MCF 10A (cell line): ENCODE measurements around the gene STRADB. TPM values are rescaled to one million over a fixed set of nuclear protein-coding genes. Genes with fewer than 3 reads are reported as not detected.

ENCODE experiments used
- BruUV-seq: library from RNA; stranded (reverse); fragments of 400-500 nt; replicated peaks from 2 replicates; lab custom pipeline; 2021; lab: Mats Ljungman, UMichigan
- CTCF ChIA-PET: fragments of 300-600 bp; sonication (Branson Sonifier 250); formaldehyde crosslinking; extraction: SDS; loops from one replicate; lab custom pipeline; 2021; ENCODE audit warnings: antibody characterized with exemption, inconsistent platforms; lab: Yijun Ruan, JAX
- POLR2A ChIA-PET: fragments of 300-600, 350-650 bp; sonication (Branson Sonifier 250); formaldehyde crosslinking; extraction: SDS; loops from one replicate; lab custom pipeline; 2020; ENCODE audit warnings: antibody characterized with exemption, inconsistent platforms; lab: Yijun Ruan, JAX
- DNase-seq: peaks from one replicate; pipeline ENCODE4 v3.0.0-alpha.2; 2018; ENCODE audit not compliant: unreplicated experiment
- H3K27ac Mint-ChIP-seq: one replicate; pipeline ENCODE4 v1.8.0; 2022; ENCODE audit warnings: mild to moderate bottlenecking, low read depth, mixed read lengths; ENCODE audit not compliant: unreplicated experiment
- H3K27me3 Mint-ChIP-seq: one replicate; pipeline ENCODE4 v1.8.0; 2022; ENCODE audit warnings: mixed read lengths; ENCODE audit not compliant: insufficient read depth, unreplicated experiment
- H3K36me3 Mint-ChIP-seq: one replicate; pipeline ENCODE4 v1.8.0; 2022; ENCODE audit warnings: mild to moderate bottlenecking, moderate library complexity, mixed read lengths; ENCODE audit not compliant: insufficient read depth, unreplicated experiment
- H3K4me1 Mint-ChIP-seq: one replicate; pipeline ENCODE4 v1.8.0; 2022; ENCODE audit warnings: mixed read lengths; ENCODE audit not compliant: insufficient read depth, unreplicated experiment
- H3K4me3 Mint-ChIP-seq: one replicate; pipeline ENCODE4 v1.8.0; 2022; ENCODE audit warnings: mild to moderate bottlenecking, moderate library complexity, mixed read lengths; ENCODE audit not compliant: unreplicated experiment
- H3K9me3 Mint-ChIP-seq: one replicate; pipeline ENCODE4 v1.8.0; 2022; ENCODE audit warnings: mixed read lengths; ENCODE audit not compliant: unreplicated experiment
- CTCF ChIP-seq: fragments of 200-600 bp; IDR thresholded peaks from one replicate; pipeline ENCODE4 v1.8.0; 2022; ENCODE audit warnings: antibody characterized with exemption, mild to moderate bottlenecking; ENCODE audit not compliant: unreplicated experiment
- intact Hi-C: fragments of 100-400 bp; cut with micrococcal nuclease; formaldehyde crosslinking; loops from 2 replicates; pipeline ENCODE4 v1.14.1; 2022
- total RNA-seq: library from RNA; stranded (reverse); gene quantifications from 2 replicates; pipeline ENCODE4 v1.2.3, GENCODE V29; 2022

The STRADB gene
- total RNA-seq, 1 experiment from 2014 or later, result 22.9 TPM

GRCh38 chr2:201452922-201453643 is 1.5 kb downstream of the STRADB start:
- no peak for TF ChIP-seq CTCF
- intact Hi-C loops, result no loop called here
- peaks cover 8% of the 10 kb centered on the region for H3K4me1 Mint-ChIP-seq
- peaks cover 14% of the 10 kb centered on the region for H3K36me3 Mint-ChIP-seq
- ChIA-PET CTCF (interaction anchor here (0.6 to 1.0 kb wide), 2 partner anchors 19 to 220 kb away, joined by 3 to 4 read pairs; no protein-coding TSS in a partner anchor), POLR2A (interaction anchor here (0.6 to 4.6 kb wide), 12 partner anchors 9 to 327 kb away, joined by 3 to 27 read pairs (median 12); partner anchors contain the start of genes ALS2, CASP8 and TMEM237)
- H3K27me3 Mint-ChIP-seq, result no peaks in the 10 kb centered on the region
- no peak overlapping the region for H3K27ac Mint-ChIP-seq
- H3K9me3 Mint-ChIP-seq, result no peaks in the 10 kb centered on the region
- DNase-seq, result no peak
- peak overlapping the region; percentile 96 for H3K4me3 Mint-ChIP-seq
- TSS peak; percentile 46 for BruUV-seq

- no peak for TF ChIP-seq CTCF
- intact Hi-C loops, result no loop called here
- CTCF ChIA-PET, result no interaction called here
- H3K9me3 Mint-ChIP-seq, result peaks cover 15% of the 10 kb centered on the region
- H3K4me3 Mint-ChIP-seq, result no peak overlapping the region
- POLR2A ChIA-PET, result no interaction called here
- DNase-seq, result no peak
- no peak overlapping the region for H3K27ac Mint-ChIP-seq
- H3K27me3 Mint-ChIP-seq, result no peaks in the 10 kb centered on the region
- H3K4me1 Mint-ChIP-seq, result no peaks in the 10 kb centered on the region
- H3K36me3 Mint-ChIP-seq, result peaks cover 52% of the 10 kb centered on the region
- BruUV-seq, result no TSS peak
These were observed 6.8 kb downstream of the STRADB start for GRCh38 chr2:201458381-201458780.

GRCh38 chr2:201460532-201460931 is 9.0 kb downstream of the STRADB start:
- no TSS peak for BruUV-seq
- H3K27me3 Mint-ChIP-seq, result no peaks in the 10 kb centered on the region
- H3K4me1 Mint-ChIP-seq, result no peaks in the 10 kb centered on the region
- DNase-seq, result no peak
- no peak overlapping the region for H3K27ac Mint-ChIP-seq
- TF ChIP-seq CTCF, result no peak
- intact Hi-C loops, result no loop called here
- no peak overlapping the region for H3K4me3 Mint-ChIP-seq
- ChIA-PET CTCF (no interaction called here), POLR2A (interaction anchor here (2.8 kb wide), 1 partner anchor 9 kb away, joined by 16 read pairs; the partner anchor contains the start of genes STRADB and TRAK2)
- peaks cover 63% of the 10 kb centered on the region for H3K36me3 Mint-ChIP-seq
- peaks cover 15% of the 10 kb centered on the region for H3K9me3 Mint-ChIP-seq

GRCh38 chr2:201464547-201464946 is 13.0 kb downstream of the STRADB start:
- Mint-ChIP-seq H3K36me3 (peaks cover 55% of the 10 kb centered on the region), H3K4me3 (no peak overlapping the region), H3K9me3 (peaks cover 15% of the 10 kb centered on the region), H3K27me3 (no peaks in the 10 kb centered on the region), H3K4me1 (peaks cover 22% of the 10 kb centered on the region), H3K27ac (peak overlapping the region; percentile 0)
- no TSS peak for BruUV-seq
- no peak for DNase-seq
- intact Hi-C loops, result no loop called here
- TF ChIP-seq CTCF, result no peak
- POLR2A ChIA-PET, result interaction anchor here (4.4 kb wide), 1 partner anchor 13 kb away, joined by 19 read pairs; the partner anchor contains the start of genes STRADB and TRAK2
- CTCF ChIA-PET, result no interaction called here
